GM18505 (cell line): ENCODE results near the gene SYS1.
A peak's percentile ranks its signal among the peaks of the same experiment; 100 is the strongest.

Source experiments
- ATAC-seq: cut with Tn5 transposase; IDR thresholded peaks from one replicate; pipeline ENCODE4 v1.9.1; 2021; ENCODE audit not compliant: unreplicated experiment
- POLR2A ChIP-seq: IDR thresholded peaks from 4 replicates; pipeline ENCODE4 v1.6.1; 2011; ENCODE audit warnings: borderline replicate concordance; ENCODE audit not compliant: insufficient read depth, insufficient read length; ENCODE audit errors: extremely low read depth

The SYS1 gene

GRCh38 chr20:45355209-45356084 is 7.5 kb upstream of the SYS1 start:
- no peak for ATAC-seq
- TF ChIP-seq POLR2A, result no peak

GRCh38 chr20:45358282-45359068 is 4.5 kb upstream of the SYS1 start:
- TF ChIP-seq POLR2A, result no peak
- ATAC-seq, result no peak

- ATAC-seq, result no peak
- TF ChIP-seq POLR2A, result no peak
Measured at GRCh38 chr20:45359069-45359405, 3.9 kb upstream of the SYS1 start.

GRCh38 chr20:45359406-45360148 is 3.4 kb upstream of the SYS1 start:
- ATAC-seq, result no peak
- TF ChIP-seq POLR2A, result no peak

GRCh38 chr20:45361793-45362192 is 1.2 kb upstream of the SYS1 start:
- ATAC-seq, result no peak
- TF ChIP-seq POLR2A, result no peak

GRCh38 chr20:45363611-45364492 is 896 bp downstream of the SYS1 start:
- TF ChIP-seq POLR2A, result no peak
- no peak for ATAC-seq

GRCh38 chr20:45365444-45365970 is 2.6 kb downstream of the SYS1 start:
- TF ChIP-seq POLR2A, result no peak
- ATAC-seq, result no peak

- no peak for ATAC-seq
- no peak for TF ChIP-seq POLR2A
Measured at GRCh38 chr20:45366192-45366591, 3.2 kb downstream of the SYS1 start.

- TF ChIP-seq POLR2A, result no peak
- no peak for ATAC-seq
Measured at GRCh38 chr20:45366631-45367030, 3.7 kb downstream of the SYS1 start.

GRCh38 chr20:45367126-45367525 is 4.2 kb downstream of the SYS1 start:
- no peak for TF ChIP-seq POLR2A
- ATAC-seq, result no peak

- ATAC-seq, result peak; percentile 67
- TF ChIP-seq POLR2A, result no peak
Measured at GRCh38 chr20:45368221-45368980, 5.4 kb downstream of the SYS1 start.

- ATAC-seq, result no peak
- TF ChIP-seq POLR2A, result no peak
Measured at GRCh38 chr20:45370571-45371160, 7.7 kb downstream of the SYS1 start.

- ATAC-seq, result no peak
- no peak for TF ChIP-seq POLR2A
Measured at GRCh38 chr20:45372241-45372640, 9.3 kb downstream of the SYS1 start.
